GM19351 (cell line): Measurements from ENCODE around the gene OR4M2.
"Not testable (repeated sequence)": the region's sequence is repeated elsewhere in the genome, so short reads cannot be mapped to it uniquely, and the experiment has no call there.

Source experiments
- ATAC-seq: cut with Tn5 transposase; IDR thresholded peaks from one replicate; pipeline ENCODE4 v1.9.1; 2021; ENCODE audit warnings: mild to moderate bottlenecking, moderate library complexity; ENCODE audit not compliant: unreplicated experiment

The OR4M2 gene, protein sequence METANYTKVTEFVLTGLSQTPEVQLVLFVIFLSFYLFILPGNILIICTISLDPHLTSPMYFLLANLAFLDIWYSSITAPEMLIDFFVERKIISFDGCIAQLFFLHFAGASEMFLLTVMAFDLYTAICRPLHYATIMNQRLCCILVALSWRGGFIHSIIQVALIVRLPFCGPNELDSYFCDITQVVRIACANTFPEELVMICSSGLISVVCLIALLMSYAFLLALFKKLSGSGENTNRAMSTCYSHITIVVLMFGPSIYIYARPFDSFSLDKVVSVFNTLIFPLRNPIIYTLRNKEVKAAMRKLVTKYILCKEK

DNA sequence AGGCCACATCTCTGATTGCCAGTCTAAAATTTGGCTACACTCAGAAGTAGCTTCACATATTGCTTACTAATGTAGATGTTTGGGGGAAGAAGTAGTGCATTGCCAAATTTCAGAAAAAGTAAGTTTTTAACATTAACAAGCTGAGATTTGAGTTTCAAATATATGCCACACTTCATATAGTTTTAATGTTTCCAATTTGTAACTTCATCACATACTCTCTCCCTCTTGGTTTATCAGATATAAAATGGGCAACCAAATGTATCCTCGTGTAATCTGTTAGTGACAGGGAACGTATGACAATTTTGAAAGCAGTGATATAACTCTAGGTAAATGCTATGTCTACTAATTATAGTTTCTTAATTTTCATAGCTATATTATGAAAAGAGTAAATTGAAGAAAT lies at the start of gene OR4M2:
Gene OR4M2 (plus strand): TSS at position 301 of the 400 bp plus-strand sequence. CDS start 98 bp downstream, at position 399.
- ATAC-seq: not testable (repeated sequence)

DNA sequence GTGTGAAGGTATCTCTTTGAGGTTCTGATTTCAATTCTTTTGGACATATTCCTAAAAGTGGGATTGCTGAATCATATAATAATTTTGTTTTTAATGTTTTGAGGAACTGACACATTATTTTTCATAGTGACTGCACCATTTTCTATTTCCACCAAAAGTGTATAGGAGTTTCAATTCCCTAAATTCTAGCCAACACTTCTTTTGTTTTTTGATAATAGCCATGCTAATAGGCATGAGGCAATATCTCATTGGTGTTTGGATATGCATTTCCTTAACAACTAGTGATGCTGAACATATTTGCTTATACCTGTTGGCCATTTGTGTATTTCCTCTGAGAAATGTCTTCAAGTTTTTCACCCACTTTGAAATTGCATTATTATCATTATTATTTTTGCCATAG lies 11.1 kb upstream of the OR4M2 start:
- ATAC-seq: not testable (repeated sequence)

DNA sequence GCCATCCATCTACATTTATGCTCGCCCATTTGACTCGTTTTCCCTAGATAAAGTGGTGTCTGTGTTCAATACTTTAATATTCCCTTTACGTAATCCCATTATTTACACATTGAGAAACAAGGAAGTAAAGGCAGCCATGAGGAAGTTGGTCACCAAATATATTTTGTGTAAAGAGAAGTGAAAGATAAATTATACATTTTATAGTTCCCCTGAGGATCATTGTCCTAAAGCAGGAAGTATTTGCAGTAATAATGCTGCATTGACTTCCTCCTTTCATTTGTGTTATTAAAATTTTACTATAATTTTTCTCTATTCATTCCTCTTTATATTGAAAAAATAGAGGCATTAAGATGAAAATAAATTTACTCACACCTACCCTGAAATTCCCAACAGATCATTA lies 1.1 kb downstream of the OR4M2 start:
- ATAC-seq: not testable (repeated sequence)

DNA sequence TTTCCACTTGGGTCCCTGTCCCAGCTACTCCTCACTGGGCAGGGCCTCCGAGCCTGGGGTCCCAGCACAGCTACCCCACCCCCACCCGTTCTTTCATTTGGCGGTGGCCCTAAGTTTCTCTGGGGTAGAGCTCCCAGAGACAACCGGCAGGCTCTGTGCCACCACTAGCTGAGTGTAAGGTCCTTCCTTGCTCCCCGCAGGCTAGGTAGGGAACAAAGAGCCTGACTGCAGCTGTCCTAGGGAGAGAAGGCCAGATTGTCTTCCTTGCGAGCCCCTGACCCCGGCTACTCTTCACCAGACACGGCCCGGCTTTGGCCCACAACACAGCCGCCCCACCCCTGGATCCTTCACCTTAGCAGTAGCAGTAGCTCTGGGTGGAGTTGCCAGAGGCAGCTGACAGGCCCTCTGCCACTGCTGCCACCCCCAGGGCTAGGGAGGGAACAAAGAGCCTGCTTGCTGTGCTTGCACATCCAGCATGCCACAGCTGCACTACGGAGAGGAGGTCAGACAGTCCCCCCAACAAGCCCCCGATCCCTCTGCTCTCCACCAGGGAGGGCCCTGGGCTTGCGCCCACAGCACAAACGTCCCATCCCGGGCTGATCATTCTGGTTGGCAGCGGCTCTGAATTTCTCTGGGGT lies 18.4 kb downstream of the OR4M2 start:
- ATAC-seq: peak; percentile 30

DNA sequence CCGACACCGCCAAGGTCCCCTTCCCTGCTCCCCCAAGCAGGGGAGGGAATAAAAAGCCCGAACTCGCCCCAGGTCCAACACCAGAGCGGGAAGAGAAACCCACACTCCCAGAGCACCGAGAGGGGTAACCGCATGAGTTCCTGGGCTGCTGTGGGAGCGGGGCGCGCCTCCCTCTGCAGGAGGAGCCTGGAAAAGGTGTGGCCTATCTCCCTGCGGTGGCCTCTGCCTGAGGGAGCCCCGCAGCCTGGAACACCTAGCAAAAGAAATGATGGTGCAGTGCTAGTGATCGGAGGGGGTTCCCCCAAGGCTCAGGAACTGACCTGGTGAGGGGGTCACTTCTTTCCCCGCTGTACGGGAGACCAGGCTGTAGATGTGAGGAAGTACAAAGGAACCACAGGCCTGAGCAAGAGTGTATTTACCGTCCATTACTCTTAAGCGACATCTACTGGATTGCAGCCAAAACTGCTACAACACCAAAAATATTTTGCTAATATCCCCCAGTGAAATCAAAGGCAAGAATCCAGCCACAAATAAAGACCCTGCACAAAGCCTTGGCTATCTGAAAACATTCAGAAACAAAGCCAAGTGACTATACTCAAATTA lies 19.1 kb downstream of the OR4M2 start:
- peak; percentile 83 for ATAC-seq

DNA sequence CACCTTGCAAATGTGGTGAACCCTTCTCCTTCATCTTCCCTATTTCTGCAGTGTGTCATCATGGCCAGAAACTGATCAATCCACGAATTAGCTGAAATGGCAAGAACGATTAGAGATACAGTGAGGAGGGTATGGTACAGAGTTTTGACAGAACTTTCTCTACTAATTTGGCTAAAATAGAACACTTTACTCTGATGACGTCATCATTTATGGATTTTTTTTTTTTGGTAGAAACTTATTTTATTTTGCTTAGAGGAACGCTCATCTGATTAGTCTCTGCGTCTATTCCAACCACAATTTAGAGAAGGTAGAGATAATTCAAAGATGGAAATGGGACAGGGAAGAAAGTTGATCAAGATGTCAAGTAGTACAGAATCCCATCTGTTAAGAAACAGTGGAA lies 41.7 kb downstream of the OR4M2 start:
- ATAC-seq: not testable (repeated sequence)
